HG03066 (cell line): Measurements from ENCODE around the gene NLRP12.
"Not testable (repeated sequence)": the region's sequence is repeated elsewhere in the genome, so short reads cannot be mapped to it uniquely, and the experiment has no call there.

Experiments used
- ATAC-seq: cut with Tn5 transposase; IDR thresholded peaks from one replicate; pipeline ENCODE4 v1.9.1; 2021; ENCODE audit warnings: low read depth; ENCODE audit not compliant: unreplicated experiment

The NLRP12 gene

GRCh38 chr19:53824134-53824611 lies at the start of gene NLRP12:
Gene NLRP12, minus strand, starts transcription at chr19:53824314. Its CDS starts 140 bp downstream, at chr19:53824174.
- ATAC-seq: no peak

GRCh38 chr19:53872762-53873161 lies 48.6 kb upstream of the NLRP12 start:
- ATAC-seq: no peak

- no peak for ATAC-seq
These were observed 47.3 kb upstream of the NLRP12 start for GRCh38 chr19:53871454-53871853.

GRCh38 chr19:53870485-53870844 lies 46.4 kb upstream of the NLRP12 start:
- no peak for ATAC-seq

- not testable (repeated sequence) for ATAC-seq
These were observed 45.8 kb upstream of the NLRP12 start for GRCh38 chr19:53869805-53870484.

GRCh38 chr19:53868892-53869804 lies 45.0 kb upstream of the NLRP12 start:
- peak; percentile 37 for ATAC-seq

GRCh38 chr19:53868091-53868891 lies 44.2 kb upstream of the NLRP12 start:
- ATAC-seq: no peak

GRCh38 chr19:53867225-53868090 lies 43.3 kb upstream of the NLRP12 start, which contains the start of gene MYADM:
Gene MYADM, plus strand, starts transcription at chr19:53867883. Its CDS starts 5,647 bp downstream, at chr19:53873530.
- peak; percentile 59 for ATAC-seq

- ATAC-seq: no peak
These were observed 42.7 kb upstream of the NLRP12 start for GRCh38 chr19:53866865-53867224.

GRCh38 chr19:53865918-53866864 lies 42.1 kb upstream of the NLRP12 start:
- no peak for ATAC-seq

- ATAC-seq: no peak
These were observed 41.4 kb upstream of the NLRP12 start for GRCh38 chr19:53865523-53865917.

- no peak for ATAC-seq
These were observed 40.3 kb upstream of the NLRP12 start for GRCh38 chr19:53864308-53864836.

GRCh38 chr19:53853707-53854106 lies 29.6 kb upstream of the NLRP12 start:
- ATAC-seq: no peak

- no peak for ATAC-seq
These were observed 25.1 kb upstream of the NLRP12 start for GRCh38 chr19:53849237-53849676.

GRCh38 chr19:53847555-53847954 lies 23.4 kb upstream of the NLRP12 start:
- no peak for ATAC-seq

- no peak for ATAC-seq
These were observed 20.7 kb upstream of the NLRP12 start for GRCh38 chr19:53844849-53845246.

- not testable (repeated sequence) for ATAC-seq
These were observed 16.8 kb upstream of the NLRP12 start for GRCh38 chr19:53840914-53841313.

GRCh38 chr19:53840241-53840640 lies 16.1 kb upstream of the NLRP12 start:
- not testable (repeated sequence) for ATAC-seq
